Activated T-cell treated with anti-CD3 and anti-CD28 coated beads, Interleukin-2, amount 50 U/mL, for 24 hours (primary cell): Measurements from ENCODE around the gene TRPM3.

Experiments used
- DNase-seq: peaks from one replicate; pipeline ENCODE4 v3.0.0-alpha.2; 2020
- H3K27ac Mint-ChIP-seq: 2 replicates; pipeline ENCODE4 v1.8.0; 2020; ENCODE audit warnings: mild to moderate bottlenecking, mixed read lengths
- H3K27me3 Mint-ChIP-seq: 2 replicates; pipeline ENCODE4 v1.8.0; 2020; ENCODE audit warnings: mixed read lengths
- H3K36me3 Mint-ChIP-seq: 2 replicates; pipeline ENCODE4 v1.8.0; 2020; ENCODE audit warnings: low read depth, mixed read lengths
- H3K4me1 Mint-ChIP-seq: 2 replicates; pipeline ENCODE4 v1.8.0; 2020; ENCODE audit warnings: low read depth, mixed read lengths
- H3K4me3 Mint-ChIP-seq: 2 replicates; pipeline ENCODE4 v1.8.0; 2020; ENCODE audit warnings: mild to moderate bottlenecking, moderate library complexity, mixed read lengths
- H3K9me3 Mint-ChIP-seq: 2 replicates; pipeline ENCODE4 v1.8.0; 2020; ENCODE audit warnings: mixed read lengths

The TRPM3 gene

GRCh38 chr9:70962761-70963440 is 158.5 kb downstream of the TRPM3 start:
- Mint-ChIP-seq H3K4me1 (no peaks in the 10 kb centered on the region), H3K36me3 (no peaks in the 10 kb centered on the region), H3K9me3 (no peaks in the 10 kb centered on the region), H3K27ac (no peak overlapping the region), H3K4me3 (no peak overlapping the region), H3K27me3 (peaks cover 6% of the 10 kb centered on the region)
- DNase-seq: no peak

DNA sequence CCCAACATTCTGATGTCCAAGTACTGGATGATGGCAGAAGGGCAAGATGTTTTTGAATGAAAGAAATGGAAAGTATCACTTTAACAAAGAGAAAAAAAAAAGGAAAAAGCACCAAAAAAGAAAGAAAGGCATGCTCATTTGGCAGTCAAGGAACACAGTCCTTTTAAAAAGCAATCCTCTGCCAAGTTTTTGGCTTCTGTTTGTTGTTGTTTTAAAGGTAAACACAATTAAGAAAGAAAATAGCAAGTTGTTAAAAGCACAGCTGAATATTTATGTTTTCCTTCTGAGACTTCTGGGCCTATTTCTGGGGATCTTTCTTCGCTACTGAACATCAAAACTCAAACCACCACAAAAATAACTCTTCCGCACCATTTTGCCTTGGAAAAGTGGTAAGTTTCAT is 162.1 kb downstream of the TRPM3 start:
- Mint-ChIP-seq H3K36me3 (no peaks in the 10 kb centered on the region), H3K9me3 (no peaks in the 10 kb centered on the region), H3K27me3 (peaks cover 6% of the 10 kb centered on the region), H3K4me3 (no peak overlapping the region), H3K27ac (no peak overlapping the region), H3K4me1 (no peaks in the 10 kb centered on the region)
- no peak for DNase-seq

GRCh38 chr9:70954596-70955143 is 166.8 kb downstream of the TRPM3 start:
- no peaks in the 10 kb centered on the region for H3K9me3 Mint-ChIP-seq
- no peak overlapping the region for H3K4me3 Mint-ChIP-seq
- H3K27ac Mint-ChIP-seq: no peak overlapping the region
- peaks cover 2% of the 10 kb centered on the region for H3K27me3 Mint-ChIP-seq
- H3K4me1 Mint-ChIP-seq: no peaks in the 10 kb centered on the region
- no peaks in the 10 kb centered on the region for H3K36me3 Mint-ChIP-seq
- DNase-seq: no peak

DNA sequence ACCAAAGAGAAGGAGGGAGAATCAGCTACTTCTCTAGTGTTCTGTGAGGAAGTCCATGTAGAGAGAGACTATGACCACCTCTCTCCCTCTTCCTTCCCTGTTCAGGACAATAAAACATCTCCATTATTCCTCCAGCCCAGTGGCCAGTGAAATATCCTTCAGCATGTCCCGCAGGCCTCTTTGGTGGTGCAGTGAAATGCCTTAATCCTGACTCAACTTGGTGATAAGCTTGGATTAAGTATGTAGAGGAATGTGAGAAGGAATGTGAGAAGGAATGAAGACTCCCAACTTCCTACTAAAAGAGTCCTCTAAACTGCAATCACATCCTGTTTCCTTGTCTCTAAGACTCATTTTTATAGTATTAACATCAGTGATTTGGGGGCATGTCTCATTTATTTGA is 167.3 kb downstream of the TRPM3 start:
- Mint-ChIP-seq H3K27ac (no peak overlapping the region), H3K36me3 (no peaks in the 10 kb centered on the region), H3K9me3 (no peaks in the 10 kb centered on the region), H3K4me1 (no peaks in the 10 kb centered on the region), H3K4me3 (no peak overlapping the region), H3K27me3 (no peaks in the 10 kb centered on the region)
- DNase-seq: no peak

GRCh38 chr9:70951749-70952727 is 169.4 kb downstream of the TRPM3 start:
- no peak overlapping the region for H3K27ac Mint-ChIP-seq

DNA sequence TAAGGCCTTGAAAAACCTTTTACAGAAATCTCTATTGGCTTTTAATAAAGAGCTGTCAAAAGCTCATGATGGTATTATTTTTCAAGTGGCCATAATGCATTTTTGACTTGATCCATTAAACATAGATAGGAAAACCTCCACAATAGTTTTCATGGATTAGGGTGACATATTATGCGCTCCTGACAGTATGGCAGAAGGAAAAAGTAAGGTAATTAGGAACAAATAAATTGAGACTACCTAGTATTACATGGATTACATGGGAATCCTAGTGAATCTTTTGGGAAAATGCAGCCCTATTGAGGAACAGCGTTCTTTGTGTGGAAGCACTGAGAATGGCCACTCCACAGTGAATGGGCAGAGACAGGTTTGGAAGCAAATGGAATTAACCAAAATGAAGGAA is 171.2 kb downstream of the TRPM3 start:
- H3K27ac Mint-ChIP-seq: no peak overlapping the region
- H3K36me3 Mint-ChIP-seq: no peaks in the 10 kb centered on the region
- no peak for DNase-seq
- H3K27me3 Mint-ChIP-seq: no peaks in the 10 kb centered on the region
- no peaks in the 10 kb centered on the region for H3K4me1 Mint-ChIP-seq
- no peak overlapping the region for H3K4me3 Mint-ChIP-seq
- H3K9me3 Mint-ChIP-seq: no peaks in the 10 kb centered on the region

More at GRCh38 chr9:70951749-70952727, 169.4 kb downstream of the TRPM3 start:
- Mint-ChIP-seq H3K36me3 (no peaks in the 10 kb centered on the region), H3K4me1 (no peaks in the 10 kb centered on the region), H3K9me3 (no peaks in the 10 kb centered on the region), H3K4me3 (no peak overlapping the region), H3K27me3 (no peaks in the 10 kb centered on the region)
- no peak for DNase-seq

DNA sequence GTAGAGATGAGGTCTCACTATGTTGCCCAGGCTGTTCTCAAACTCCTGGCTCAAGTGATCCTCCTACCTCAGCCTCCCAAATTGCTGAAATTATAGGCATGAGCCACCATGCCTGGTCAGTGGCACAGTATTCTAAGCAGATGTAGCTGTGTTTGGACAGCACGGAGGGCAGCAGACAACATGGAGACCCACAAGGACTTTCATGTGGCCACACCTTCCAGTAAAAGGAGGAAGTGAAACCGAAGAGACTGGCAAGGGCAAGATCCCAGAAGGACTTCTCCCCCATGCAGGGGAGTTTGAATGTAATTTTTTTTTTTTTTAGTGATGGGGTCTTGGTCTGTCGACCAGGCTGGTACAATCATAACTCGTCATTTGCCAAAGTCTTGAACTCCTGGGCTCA is 172.2 kb downstream of the TRPM3 start:
- DNase-seq: no peak
- H3K27me3 Mint-ChIP-seq: peaks cover 2% of the 10 kb centered on the region
- H3K4me3 Mint-ChIP-seq: no peak overlapping the region
- H3K36me3 Mint-ChIP-seq: no peaks in the 10 kb centered on the region
- H3K4me1 Mint-ChIP-seq: no peaks in the 10 kb centered on the region
- H3K27ac Mint-ChIP-seq: no peak overlapping the region
- no peaks in the 10 kb centered on the region for H3K9me3 Mint-ChIP-seq

- H3K27me3 Mint-ChIP-seq: peaks cover 4% of the 10 kb centered on the region
- H3K4me1 Mint-ChIP-seq: no peaks in the 10 kb centered on the region
- H3K9me3 Mint-ChIP-seq: no peaks in the 10 kb centered on the region
- no peak overlapping the region for H3K27ac Mint-ChIP-seq
- H3K36me3 Mint-ChIP-seq: no peaks in the 10 kb centered on the region
- H3K4me3 Mint-ChIP-seq: no peak overlapping the region
- no peak for DNase-seq
These were observed 172.7 kb downstream of the TRPM3 start for GRCh38 chr9:70948744-70949143.

GRCh38 chr9:70947511-70947910 is 173.9 kb downstream of the TRPM3 start:
- H3K27me3 Mint-ChIP-seq: peaks cover 4% of the 10 kb centered on the region
- no peak overlapping the region for H3K4me3 Mint-ChIP-seq
- no peak overlapping the region for H3K27ac Mint-ChIP-seq
- H3K36me3 Mint-ChIP-seq: no peaks in the 10 kb centered on the region
- H3K4me1 Mint-ChIP-seq: no peaks in the 10 kb centered on the region
- no peak for DNase-seq
- H3K9me3 Mint-ChIP-seq: no peaks in the 10 kb centered on the region

DNA sequence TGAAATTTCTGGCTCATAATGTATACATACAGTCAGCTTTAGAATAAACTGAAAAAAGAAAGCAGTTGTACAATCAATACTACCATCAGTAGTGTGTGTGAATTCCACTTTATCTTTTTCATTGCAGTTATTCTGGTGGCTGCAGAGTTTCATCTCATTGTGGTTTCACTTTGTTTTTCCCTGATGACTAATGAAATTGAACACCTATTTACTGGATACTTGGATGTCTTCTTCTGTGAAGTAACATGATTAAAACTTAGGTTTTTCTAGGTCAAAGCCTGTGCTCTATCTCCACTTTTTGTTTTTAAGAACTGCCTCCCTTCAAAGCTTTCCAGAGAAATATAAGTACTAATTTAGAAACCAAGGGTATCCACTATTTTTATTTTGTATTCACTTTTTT is 174.3 kb downstream of the TRPM3 start:
- H3K4me3 Mint-ChIP-seq: no peak overlapping the region
- H3K4me1 Mint-ChIP-seq: no peaks in the 10 kb centered on the region
- no peaks in the 10 kb centered on the region for H3K36me3 Mint-ChIP-seq
- H3K27ac Mint-ChIP-seq: no peak overlapping the region
- peaks cover 4% of the 10 kb centered on the region for H3K27me3 Mint-ChIP-seq
- H3K9me3 Mint-ChIP-seq: no peaks in the 10 kb centered on the region
- no peak for DNase-seq

DNA sequence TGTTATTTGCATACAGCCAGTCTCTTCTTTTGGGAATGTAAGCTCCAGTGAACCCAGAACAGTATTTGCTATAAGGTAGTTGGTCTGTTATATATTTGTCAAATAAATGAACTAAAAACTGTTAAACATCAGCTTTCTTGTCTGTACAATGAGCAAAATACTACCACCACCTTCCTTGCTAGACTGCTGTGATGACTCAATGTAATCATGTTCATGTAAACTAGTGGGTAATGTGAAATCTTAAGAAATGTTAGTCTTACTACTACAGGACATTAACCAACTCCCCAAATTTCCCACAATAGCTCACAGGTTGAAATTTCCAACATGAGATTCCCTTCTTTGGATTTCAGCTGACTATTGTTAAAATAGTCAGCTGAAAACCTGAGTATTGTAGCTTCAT is 176.1 kb downstream of the TRPM3 start:
- H3K9me3 Mint-ChIP-seq: no peaks in the 10 kb centered on the region
- H3K4me3 Mint-ChIP-seq: no peak overlapping the region
- peaks cover 4% of the 10 kb centered on the region for H3K27me3 Mint-ChIP-seq
- DNase-seq: no peak
- H3K36me3 Mint-ChIP-seq: no peaks in the 10 kb centered on the region
- no peaks in the 10 kb centered on the region for H3K4me1 Mint-ChIP-seq
- no peak overlapping the region for H3K27ac Mint-ChIP-seq

- no peaks in the 10 kb centered on the region for H3K36me3 Mint-ChIP-seq
- H3K9me3 Mint-ChIP-seq: no peaks in the 10 kb centered on the region
- H3K27me3 Mint-ChIP-seq: peaks cover 4% of the 10 kb centered on the region
- no peak overlapping the region for H3K27ac Mint-ChIP-seq
- no peak overlapping the region for H3K4me3 Mint-ChIP-seq
- no peaks in the 10 kb centered on the region for H3K4me1 Mint-ChIP-seq
- DNase-seq: no peak
These were observed 180.2 kb downstream of the TRPM3 start for GRCh38 chr9:70941191-70941590.

DNA sequence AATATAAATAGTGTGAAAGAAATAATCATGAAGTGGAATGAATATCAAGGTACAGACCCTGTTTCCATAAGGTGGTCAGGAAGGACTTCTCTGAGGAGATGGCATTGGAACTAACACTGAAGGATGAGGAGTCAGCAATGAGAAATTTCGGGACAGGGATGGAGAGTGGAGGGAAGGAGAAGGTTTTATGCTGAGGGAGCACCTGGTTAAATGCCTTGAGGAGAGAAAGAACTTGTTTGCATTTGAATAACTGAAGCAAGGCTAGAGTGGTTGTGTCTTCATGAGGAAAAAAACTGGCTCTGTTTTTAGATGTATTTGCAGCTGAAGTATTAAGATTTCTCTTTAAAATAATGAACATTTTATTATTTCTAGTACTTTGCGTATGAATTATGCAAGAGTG is 180.8 kb downstream of the TRPM3 start:
- no peaks in the 10 kb centered on the region for H3K4me1 Mint-ChIP-seq
- no peak overlapping the region for H3K27ac Mint-ChIP-seq
- H3K27me3 Mint-ChIP-seq: peaks cover 4% of the 10 kb centered on the region
- H3K9me3 Mint-ChIP-seq: no peaks in the 10 kb centered on the region
- H3K4me3 Mint-ChIP-seq: no peak overlapping the region
- no peak for DNase-seq
- no peaks in the 10 kb centered on the region for H3K36me3 Mint-ChIP-seq

- no peak for DNase-seq
- Mint-ChIP-seq H3K9me3 (no peaks in the 10 kb centered on the region), H3K36me3 (no peaks in the 10 kb centered on the region), H3K27ac (no peak overlapping the region), H3K4me3 (no peak overlapping the region), H3K27me3 (no peaks in the 10 kb centered on the region), H3K4me1 (no peaks in the 10 kb centered on the region)
These were observed 184.9 kb downstream of the TRPM3 start for GRCh38 chr9:70936536-70936935.

DNA sequence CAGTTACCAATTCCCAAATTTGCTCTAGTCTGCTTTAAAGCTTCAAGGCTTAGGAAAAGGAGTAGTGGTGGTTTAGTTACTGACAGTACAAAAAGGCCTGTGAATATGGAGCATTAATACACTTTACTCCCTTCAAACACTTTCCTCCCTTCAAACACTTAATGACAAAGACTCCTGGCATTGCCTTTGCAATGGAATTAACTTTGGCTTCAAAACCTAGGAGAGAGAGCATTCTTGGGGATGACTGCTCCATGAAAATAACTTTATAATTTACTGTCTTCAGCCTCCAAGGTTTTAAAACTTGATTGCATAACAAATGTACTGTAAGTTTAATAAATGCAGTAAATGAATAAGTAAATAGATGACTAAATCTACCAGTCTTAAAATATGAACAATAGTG is 185.6 kb downstream of the TRPM3 start:
- Mint-ChIP-seq H3K27me3 (no peaks in the 10 kb centered on the region), H3K4me3 (no peak overlapping the region), H3K27ac (no peak overlapping the region), H3K9me3 (no peaks in the 10 kb centered on the region), H3K4me1 (no peaks in the 10 kb centered on the region), H3K36me3 (no peaks in the 10 kb centered on the region)
- DNase-seq: no peak
